H1 (cell line): Measurements from ENCODE around the gene ARHGAP6.

Experiments
- BRCA1 ChIP-seq: IDR thresholded peaks from 2 replicates; pipeline ENCODE4 v1.6.1; 2012; ENCODE audit warnings: low read depth, low read length, improper control_type of control experiment
- CBX5 ChIP-seq: fragments of 300-800, 300-1000 bp; sonication (generic); IDR thresholded peaks from 2 replicates; pipeline ENCODE4 v1.7.1; 2016; ENCODE audit warnings: antibody characterized with exemption, low read length, low read depth
- CTCF ChIP-seq, 3 experiments: IDR thresholded peaks; 1 replicate in 2 of 3; 2 replicates in 1 of 3; pipeline versions ENCODE4 v1.5.1 to v1.6.1; 2011; ENCODE audit warnings: low read length in 3 of 3, mild to moderate bottlenecking in 3 of 3, inconsistent platforms in 2 of 3, low read depth in 1 of 3, moderate library complexity in 1 of 3; ENCODE audit not compliant: insufficient read depth in 1 of 3; ENCODE audit errors: control extremely low read depth in 1 of 3
- EGR1 ChIP-seq: IDR thresholded peaks from 2 replicates; pipeline ENCODE4 v1.6.1; 2011; ENCODE audit warnings: low read depth, low read length, borderline replicate concordance
- EZH2 ChIP-seq: fragments of 200-600 bp; sonication (generic); IDR thresholded peaks from 2 replicates; pipeline ENCODE4 v1.7.1; 2012; ENCODE audit warnings: low read depth, mild to moderate bottlenecking, moderate library complexity, low read length, inconsistent platforms; ENCODE audit not compliant: severe bottlenecking
- JUN ChIP-seq: IDR thresholded peaks from 2 replicates; pipeline ENCODE4 v1.6.1; 2011; ENCODE audit warnings: low read depth, mild to moderate bottlenecking, improper control_type of control experiment, low read length
- POLR2A ChIP-seq, 2 experiments: IDR thresholded peaks; 1 replicate in 1 of 2; 2 replicates in 1 of 2; pipeline ENCODE4 v1.6.1; 2011; ENCODE audit warnings: low read depth in 2 of 2, low read length in 2 of 2, mild to moderate bottlenecking in 2 of 2; ENCODE audit errors: control extremely low read depth in 1 of 2
- RXRA ChIP-seq: IDR thresholded peaks from 2 replicates; pipeline ENCODE4 v1.6.1; 2011; ENCODE audit warnings: low read depth, mild to moderate bottlenecking, low read length, moderate library complexity; ENCODE audit not compliant: insufficient read depth

GRCh38 chrX:11533199-11533651 is 132.5 kb downstream of the ARHGAP6 start:
- TF ChIP-seq CTCF (IDR thresholded peaks at IDR 0.05; ENCODE audit: control extremely low read depth in 1 of 3, insufficient read depth in 1 of 3, low read depth in 1 of 3, low read length in 3 of 3) (peak in 2 of 3 experiments; percentile 48 to 83; a peak in 2 of 4 replicates), CBX5 (no peak), RXRA (no peak), BRCA1 (no peak), EZH2 (no peak), EGR1 (no peak), JUN (no peak), POLR2A (IDR thresholded peaks at IDR 0.05; ENCODE audit: control extremely low read depth in 1 of 2, low read depth in 2 of 2, low read length in 2 of 2) (no peak)
